ENCODE measurements around the gene AP4B1. TPM values are rescaled to one million over a fixed set of nuclear protein-coding genes. Genes with fewer than 3 reads are reported as not detected.

AP4B1 gene
- total RNA-seq, 3 donors from 2014 or later (not counting 1 experiment from before 2014, with no cell fraction given), result 64.0 to 78.7 (median 77.6) TPM

GRCh38 chr1:113918243-113918642, 13.6 kb upstream of the AP4B1 start:
- Mint-ChIP-seq H3K4me3 (no peak overlapping the region), H3K27me3 (ENCODE audit: low read depth in 2 of 2) (no peaks in the 10 kb centered on the region), H3K4me1 (peaks cover 0 to 5% of the 10 kb centered on the region in 2 donors), H3K9me3 (no peaks in the 10 kb centered on the region), H3K27ac (no peak overlapping the region), H3K36me3 (no peaks in the 10 kb centered on the region)
- H3K27ac ChIP-seq (ENCODE audit: low read length), result no peak overlapping the region
- ATAC-seq, result no peak
- intact Hi-C loops (cut with micrococcal nuclease), result no loop called here
- no peak for DNase-seq
- H3K9me3 ChIP-seq (ENCODE audit: control insufficient read depth, insufficient read depth, low read length), result no peaks in the 10 kb centered on the region
- no peaks in the 10 kb centered on the region for H3K4me1 ChIP-seq (ENCODE audit: control insufficient read depth, insufficient read depth, low read length)
- no peaks in the 10 kb centered on the region for H3K36me3 ChIP-seq (ENCODE audit: control insufficient read depth, insufficient read depth, low read length)
- H3K27me3 ChIP-seq (ENCODE audit: control insufficient read depth, insufficient read depth, low read length), result no peaks in the 10 kb centered on the region
- H3K4me3 ChIP-seq (ENCODE audit: low read length), result no peak overlapping the region
- TF ChIP-seq CTCF (IDR thresholded peaks at IDR 0.05), result no peak

GRCh38 chr1:113917400-113918082, 12.9 kb upstream of the AP4B1 start:
- no peaks in the 10 kb centered on the region for H3K4me1 ChIP-seq (ENCODE audit: control insufficient read depth, insufficient read depth, low read length)
- Mint-ChIP-seq H3K36me3 (no peaks in the 10 kb centered on the region), H3K9me3 (no peaks in the 10 kb centered on the region), H3K4me3 (no peak overlapping the region), H3K4me1 (peaks cover 0 to 5% of the 10 kb centered on the region in 2 donors), H3K27me3 (ENCODE audit: low read depth in 2 of 2) (no peaks in the 10 kb centered on the region), H3K27ac (no peak overlapping the region)
- no peak overlapping the region for H3K4me3 ChIP-seq (ENCODE audit: low read length)
- no peak overlapping the region for H3K27ac ChIP-seq (ENCODE audit: low read length)
- no peak for TF ChIP-seq CTCF (IDR thresholded peaks at IDR 0.05)
- 98% methylated on average over 2 of the region's 2 CpGs for WGBS (ENCODE audit: insufficient coverage)
- intact Hi-C loops (cut with micrococcal nuclease), result no loop called here
- no peaks in the 10 kb centered on the region for H3K27me3 ChIP-seq (ENCODE audit: control insufficient read depth, insufficient read depth, low read length)
- no peaks in the 10 kb centered on the region for H3K9me3 ChIP-seq (ENCODE audit: control insufficient read depth, insufficient read depth, low read length)
- H3K36me3 ChIP-seq (ENCODE audit: control insufficient read depth, insufficient read depth, low read length), result peaks cover 2% of the 10 kb centered on the region
- ATAC-seq (no peak), DNase-seq (no peak)

- intact Hi-C loops (cut with micrococcal nuclease), result no loop called here
- no peak for TF ChIP-seq CTCF (IDR thresholded peaks at IDR 0.05)
- 95% methylated on average over 5 of the region's 5 CpGs for WGBS (ENCODE audit: insufficient coverage)
These were observed 12.4 kb upstream of the AP4B1 start for GRCh38 chr1:113916974-113917373.

More at GRCh38 chr1:113916974-113917373, 12.4 kb upstream of the AP4B1 start:
- no peaks in the 10 kb centered on the region for H3K4me1 ChIP-seq (ENCODE audit: control insufficient read depth, insufficient read depth, low read length)
- Mint-ChIP-seq H3K4me1 (peaks cover 0 to 5% of the 10 kb centered on the region in 2 donors), H3K9me3 (no peaks in the 10 kb centered on the region), H3K27ac (no peak overlapping the region), H3K36me3 (no peaks in the 10 kb centered on the region), H3K27me3 (ENCODE audit: low read depth in 2 of 2) (no peaks in the 10 kb centered on the region), H3K4me3 (no peak overlapping the region)
- H3K27ac ChIP-seq (ENCODE audit: low read length), result no peak overlapping the region
- H3K36me3 ChIP-seq (ENCODE audit: control insufficient read depth, insufficient read depth, low read length), result peaks cover 6% of the 10 kb centered on the region
- H3K9me3 ChIP-seq (ENCODE audit: control insufficient read depth, insufficient read depth, low read length), result no peaks in the 10 kb centered on the region
- no peak for DNase-seq
- H3K27me3 ChIP-seq (ENCODE audit: control insufficient read depth, insufficient read depth, low read length), result no peaks in the 10 kb centered on the region
- H3K4me3 ChIP-seq (ENCODE audit: low read length), result no peak overlapping the region
- no peak for ATAC-seq
